SKM-1 (cell line): Measurements from ENCODE around the gene IFT81.
"Not testable (repeated sequence)": the region's sequence is repeated elsewhere in the genome, so short reads cannot be mapped to it uniquely, and the experiment has no call there.

Source experiments
- DNase-seq: peaks from one replicate; lab custom pipeline; 2025; ENCODE audit not compliant: unreplicated experiment; lab: John Stamatoyannopoulos, UW

The IFT81 gene, protein sequence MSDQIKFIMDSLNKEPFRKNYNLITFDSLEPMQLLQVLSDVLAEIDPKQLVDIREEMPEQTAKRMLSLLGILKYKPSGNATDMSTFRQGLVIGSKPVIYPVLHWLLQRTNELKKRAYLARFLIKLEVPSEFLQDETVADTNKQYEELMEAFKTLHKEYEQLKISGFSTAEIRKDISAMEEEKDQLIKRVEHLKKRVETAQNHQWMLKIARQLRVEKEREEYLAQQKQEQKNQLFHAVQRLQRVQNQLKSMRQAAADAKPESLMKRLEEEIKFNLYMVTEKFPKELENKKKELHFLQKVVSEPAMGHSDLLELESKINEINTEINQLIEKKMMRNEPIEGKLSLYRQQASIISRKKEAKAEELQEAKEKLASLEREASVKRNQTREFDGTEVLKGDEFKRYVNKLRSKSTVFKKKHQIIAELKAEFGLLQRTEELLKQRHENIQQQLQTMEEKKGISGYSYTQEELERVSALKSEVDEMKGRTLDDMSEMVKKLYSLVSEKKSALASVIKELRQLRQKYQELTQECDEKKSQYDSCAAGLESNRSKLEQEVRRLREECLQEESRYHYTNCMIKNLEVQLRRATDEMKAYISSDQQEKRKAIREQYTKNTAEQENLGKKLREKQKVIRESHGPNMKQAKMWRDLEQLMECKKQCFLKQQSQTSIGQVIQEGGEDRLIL

GRCh38 chr12:110124269-110124995, at the start of gene IFT81:
IFT81 (plus strand) TSS chr12:110124357; CDS start chr12:110127381, 3,024 bp downstream.
- peak; percentile 36 for DNase-seq

GRCh38 chr12:110075880-110076279, 48.3 kb upstream of the IFT81 start:
- DNase-seq = no peak

- no peak for DNase-seq
Measured at GRCh38 chr12:110077800-110078199, 46.4 kb upstream of the IFT81 start.

- DNase-seq = no peak
Measured at GRCh38 chr12:110079477-110080400, 44.4 kb upstream of the IFT81 start.

DNA sequence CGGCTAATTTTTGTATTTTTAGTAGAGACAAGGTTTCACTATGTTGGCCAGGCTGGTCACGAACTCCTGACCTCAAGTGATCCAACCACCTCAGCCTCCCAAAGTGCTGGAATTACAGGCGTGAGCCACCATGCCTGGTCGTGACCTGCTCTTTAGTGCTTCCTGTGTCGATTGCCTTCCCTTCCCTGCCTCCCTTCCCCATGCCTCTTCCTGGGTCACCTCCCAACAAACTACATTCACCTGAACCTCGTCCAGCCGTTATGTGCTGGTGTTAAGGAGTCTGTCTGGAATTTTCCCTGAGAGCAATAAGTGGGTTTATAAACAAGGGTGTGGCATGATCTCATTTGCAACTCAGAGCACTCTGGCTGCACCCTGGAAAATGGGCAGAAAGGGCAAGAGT, 43.7 kb upstream of the IFT81 start:
- no peak for DNase-seq

GRCh38 chr12:110084314-110085015, 39.7 kb upstream of the IFT81 start:
- DNase-seq = no peak

DNA sequence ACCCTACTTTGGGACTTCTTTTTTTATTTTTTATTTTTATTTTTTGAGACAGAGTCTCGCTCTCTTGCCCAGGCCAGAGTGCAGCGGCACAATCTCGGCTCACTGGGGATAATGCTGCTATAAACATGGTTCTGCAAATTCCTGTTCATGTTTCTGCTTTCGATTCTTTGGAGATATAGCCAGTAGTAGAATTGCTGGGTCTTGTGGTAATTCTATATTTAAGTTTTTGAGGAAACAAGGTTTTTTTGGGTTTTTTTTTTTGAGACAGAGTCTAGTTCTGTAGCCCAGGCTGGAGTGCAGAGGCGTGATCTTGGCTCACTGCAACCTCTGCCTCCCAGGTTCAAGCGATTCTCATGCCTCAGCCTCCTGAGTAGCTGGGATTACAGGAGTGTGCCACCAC, 35.9 kb upstream of the IFT81 start:
- DNase-seq = not testable (repeated sequence)

DNA sequence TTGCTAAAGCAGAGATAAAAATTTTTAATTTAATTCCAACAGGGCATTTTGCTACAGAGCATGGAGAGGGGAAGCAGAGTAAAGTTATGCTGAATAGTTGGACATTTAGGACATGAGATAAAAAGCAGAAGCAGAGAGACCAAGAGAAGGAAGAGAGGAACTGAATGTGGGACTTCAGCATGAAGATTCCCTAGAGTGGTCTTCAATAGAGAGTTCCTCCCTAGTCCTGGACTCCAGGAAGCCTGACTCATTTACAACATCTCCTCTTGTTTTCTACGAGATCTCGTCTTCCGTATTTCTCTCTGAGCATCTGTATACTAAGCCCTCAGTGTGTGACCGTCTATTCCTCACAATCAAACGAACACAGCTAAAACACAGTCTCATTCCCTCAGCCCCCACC, 35.2 kb upstream of the IFT81 start:
- DNase-seq = no peak

- no peak for DNase-seq
Measured at GRCh38 chr12:110090266-110091135, 33.7 kb upstream of the IFT81 start.

DNA sequence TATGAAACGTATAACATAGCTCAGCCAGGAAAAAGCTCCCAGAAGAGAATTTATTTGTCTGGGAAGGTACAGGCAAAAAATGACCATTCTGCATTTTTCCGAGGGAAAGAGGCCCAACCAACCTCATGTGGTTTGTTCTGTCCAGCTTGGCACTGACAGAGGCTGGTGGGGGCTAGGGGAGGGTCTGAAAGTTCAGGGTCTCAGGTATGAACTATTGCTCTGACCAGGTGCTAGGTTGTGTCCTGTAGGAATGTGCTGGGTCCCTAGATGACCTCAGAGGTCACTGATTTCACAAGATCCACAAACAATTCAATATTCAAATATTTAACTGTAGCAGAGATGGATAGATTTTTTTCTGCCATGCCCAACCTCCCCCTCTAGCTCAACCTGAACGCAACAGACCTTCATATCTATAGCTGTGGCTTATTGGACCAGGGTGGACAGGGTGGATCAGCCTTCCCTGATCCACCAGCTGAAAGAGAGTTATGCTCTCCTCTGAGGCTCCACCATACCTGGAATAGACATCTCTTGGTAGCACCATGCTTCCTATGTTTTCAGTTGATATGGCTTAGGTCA, 32.9 kb upstream of the IFT81 start:
- no peak for DNase-seq

DNA sequence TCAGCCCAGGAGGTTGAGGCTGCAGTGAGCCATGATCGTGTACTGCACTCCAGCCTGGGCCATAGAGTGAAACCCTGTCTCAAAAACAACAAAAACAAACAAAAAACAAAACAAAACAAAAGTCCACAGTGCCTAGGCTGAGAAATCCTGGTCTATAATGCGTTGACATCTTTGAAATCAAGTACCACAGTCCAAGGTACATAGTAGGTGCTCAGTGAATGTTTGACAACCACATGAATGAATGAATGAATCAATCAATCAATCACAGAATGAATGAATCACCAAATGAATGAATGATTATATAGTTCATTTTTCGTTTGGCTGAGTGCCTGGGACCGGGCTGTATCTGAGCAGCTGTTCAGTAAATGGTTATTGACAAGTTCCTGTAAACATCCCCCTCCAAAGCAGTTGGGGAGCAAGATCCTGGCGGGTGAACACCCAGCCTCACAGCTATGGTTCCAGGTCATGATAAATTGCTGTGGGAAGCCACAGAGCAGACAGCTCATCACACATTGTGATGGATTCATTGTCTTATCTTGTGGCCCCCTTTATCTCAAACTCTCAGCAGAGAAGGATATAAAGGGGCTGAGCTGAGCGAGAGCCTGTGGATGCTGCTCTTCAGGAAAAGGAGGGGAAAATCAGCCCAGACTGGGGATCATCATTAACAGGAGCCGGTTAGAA, 30.4 kb upstream of the IFT81 start:
- DNase-seq = no peak

DNA sequence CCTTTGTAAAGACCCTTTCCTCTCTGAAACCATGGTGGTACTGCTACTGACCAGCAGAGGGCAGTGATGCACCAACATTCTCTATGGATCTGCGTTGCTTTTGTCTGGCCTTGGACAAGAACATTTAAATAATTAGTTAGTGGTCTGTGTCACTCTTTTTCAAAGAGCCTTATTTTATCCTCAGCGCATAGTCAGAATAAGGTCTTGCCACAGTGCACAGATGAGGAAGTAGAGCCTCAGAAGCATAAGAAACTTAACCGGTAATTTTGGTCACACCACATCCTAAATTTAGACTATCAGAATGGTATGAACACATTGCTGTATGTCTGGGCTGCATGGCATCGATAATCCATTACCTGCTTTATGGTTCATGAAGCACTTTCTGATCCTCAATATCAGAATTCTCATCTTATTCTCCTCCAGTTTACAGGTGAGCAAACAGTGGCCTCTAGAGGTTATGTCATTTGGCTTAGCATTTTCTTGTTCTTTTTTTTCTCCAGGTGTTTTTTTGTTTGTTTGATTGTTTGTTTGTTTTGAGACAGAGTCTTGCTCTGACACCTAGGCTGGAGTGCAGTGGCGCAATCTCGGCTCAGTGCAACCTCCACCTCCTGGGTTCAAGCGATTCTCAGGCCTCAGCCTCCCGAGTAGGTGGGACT, 23.7 kb upstream of the IFT81 start:
- peak; percentile 57 for DNase-seq

DNA sequence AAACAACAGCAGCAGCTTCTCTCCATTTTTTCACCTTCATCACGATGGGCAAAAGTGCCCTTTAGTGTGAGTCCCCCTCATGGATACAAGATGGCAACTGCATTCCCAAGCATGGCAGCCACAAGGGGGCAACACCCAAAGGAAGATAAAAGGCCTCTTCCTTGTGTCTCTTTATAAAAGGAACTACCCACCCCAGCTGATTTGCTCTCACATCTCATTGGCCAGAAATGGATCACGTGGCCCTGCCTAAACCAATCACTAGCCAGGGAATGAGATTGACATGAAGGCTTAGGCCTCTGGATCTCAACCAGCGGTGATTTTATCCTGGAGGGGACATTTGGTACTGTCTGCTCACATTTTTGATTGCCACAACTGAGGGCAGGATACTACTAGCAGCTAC, 21.9 kb upstream of the IFT81 start:
- DNase-seq = no peak

GRCh38 chr12:110104188-110105094, 19.7 kb upstream of the IFT81 start:
- no peak for DNase-seq

DNA sequence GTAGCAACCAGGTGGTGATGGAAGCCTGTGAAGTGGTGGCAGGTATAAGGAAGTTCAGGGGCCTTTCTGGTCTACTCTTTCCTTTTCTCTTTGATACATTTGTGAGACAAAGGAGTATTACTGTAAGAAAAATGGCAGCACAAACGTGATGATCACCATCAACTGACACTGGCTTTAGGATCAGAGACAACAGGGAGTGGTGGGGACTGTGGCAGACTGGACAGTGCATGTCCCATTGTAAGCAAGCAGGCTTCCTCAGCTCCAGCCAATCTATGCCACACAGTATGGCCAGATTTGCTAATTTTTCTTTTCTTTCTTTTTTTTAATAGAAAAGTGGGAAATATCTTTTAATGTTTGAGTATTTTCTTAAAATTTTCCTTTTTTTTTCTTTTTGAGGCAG, 19.0 kb upstream of the IFT81 start:
- no peak for DNase-seq

GRCh38 chr12:110105986-110106385, 18.2 kb upstream of the IFT81 start:
- DNase-seq = no peak
